ENCODE measurements around the gene TTC7B. TPM values are rescaled to one million over a fixed set of nuclear protein-coding genes. Genes with fewer than 3 reads are reported as not detected.

The TTC7B gene
- total and polyA plus RNA-seq, 2 donors (not counting 1 experiment from before 2014, with no cell fraction given) = 18.8 to 37.5 TPM

DNA sequence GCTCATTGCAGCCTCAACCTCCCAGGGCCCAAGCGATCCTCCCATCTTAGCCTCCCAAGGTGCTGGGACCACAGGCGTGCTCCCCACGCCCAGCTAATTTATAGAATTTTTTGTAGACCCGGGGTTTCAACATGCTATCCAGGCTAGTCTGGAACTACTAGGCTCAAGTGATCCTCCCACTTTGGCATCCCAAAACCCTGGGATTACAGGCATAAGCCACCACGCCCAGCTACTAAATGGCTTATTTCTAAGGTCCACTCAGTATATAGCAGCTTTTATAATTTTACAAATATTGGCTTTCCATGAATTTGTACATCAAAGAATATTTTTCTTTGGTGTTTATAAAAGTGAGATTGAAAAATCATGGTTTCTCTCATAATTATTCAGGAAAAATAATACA, 167.8 kb downstream of the TTC7B start:
- no peak for DNase-seq (ENCODE audit: low read depth in 2 of 2)
- Histone ChIP-seq H4K20me1 (ENCODE audit: control insufficient read depth, extremely low read depth, insufficient read depth, low read length) (no peaks in the 10 kb centered on the region), H3K79me2 (ENCODE audit: control insufficient read depth, insufficient read depth, low read length) (no peaks in the 10 kb centered on the region), H3K4me1 (ENCODE audit: control insufficient read depth, extremely low read depth, insufficient read depth, low read length) (no peaks in the 10 kb centered on the region), H3K36me3 (ENCODE audit: control insufficient read depth, insufficient read depth, low read length) (no peaks in the 10 kb centered on the region), H3K27ac (ENCODE audit: insufficient read depth, low read length) (no peak overlapping the region), H2AFZ (ENCODE audit: low read length) (no peak overlapping the region), H3K4me2 (ENCODE audit: extremely low read depth, insufficient read depth, low read length) (no peak overlapping the region), H3K4me3 (replicated peaks in 1 of 4; ENCODE audit: control extremely low read depth in 1 of 4, insufficient read depth in 1 of 4, low read depth in 3 of 4, low read length in 4 of 4) (no peak overlapping the region), H3K9me3 (ENCODE audit: control insufficient read depth, insufficient read depth, low read depth, low read length) (no peaks in the 10 kb centered on the region), H3K9ac (ENCODE audit: insufficient read depth, low read length) (no peak overlapping the region), H3K27me3 (ENCODE audit: control insufficient read depth, insufficient read depth, low read length) (no peaks in the 10 kb centered on the region)
- TF ChIP-seq EZH2 (IDR thresholded peaks at IDR 0.05; ENCODE audit: low read length, missing control alignments) (no peak), CTCF (conservative IDR thresholded peaks at IDR 0.05 in 1 of 2, IDR thresholded peaks at IDR 0.05 in 1 of 2; ENCODE audit: low read depth in 1 of 2, low read length in 2 of 2) (no peak)

- Histone ChIP-seq H3K79me2 (ENCODE audit: control insufficient read depth, insufficient read depth, low read length) (no peaks in the 10 kb centered on the region), H4K20me1 (ENCODE audit: control insufficient read depth, extremely low read depth, insufficient read depth, low read length) (no peaks in the 10 kb centered on the region), H3K4me3 (replicated peaks in 1 of 4; ENCODE audit: control extremely low read depth in 1 of 4, insufficient read depth in 1 of 4, low read depth in 3 of 4, low read length in 4 of 4) (no peak overlapping the region), H3K27ac (ENCODE audit: insufficient read depth, low read length) (no peak overlapping the region), H2AFZ (ENCODE audit: low read length) (no peak overlapping the region), H3K4me1 (ENCODE audit: control insufficient read depth, extremely low read depth, insufficient read depth, low read length) (no peaks in the 10 kb centered on the region), H3K9me3 (ENCODE audit: control insufficient read depth, insufficient read depth, low read depth, low read length) (no peaks in the 10 kb centered on the region), H3K36me3 (ENCODE audit: control insufficient read depth, insufficient read depth, low read length) (no peaks in the 10 kb centered on the region), H3K9ac (ENCODE audit: insufficient read depth, low read length) (no peak overlapping the region), H3K4me2 (ENCODE audit: extremely low read depth, insufficient read depth, low read length) (no peak overlapping the region), H3K27me3 (ENCODE audit: control insufficient read depth, insufficient read depth, low read length) (no peaks in the 10 kb centered on the region)
- TF ChIP-seq EZH2 (IDR thresholded peaks at IDR 0.05; ENCODE audit: low read length, missing control alignments) (no peak), CTCF (conservative IDR thresholded peaks at IDR 0.05 in 1 of 2, IDR thresholded peaks at IDR 0.05 in 1 of 2; ENCODE audit: low read depth in 1 of 2, low read length in 2 of 2) (no peak)
- no peak for DNase-seq (ENCODE audit: low read depth in 2 of 2)
Observed at GRCh38 chr14:90647473-90648005, 168.7 kb downstream of the TTC7B start.

- H3K27ac ChIP-seq (ENCODE audit: insufficient read depth, low read length) = no peak overlapping the region
Observed at GRCh38 chr14:90645842-90646443, 170.3 kb downstream of the TTC7B start.

More at GRCh38 chr14:90645842-90646443, 170.3 kb downstream of the TTC7B start:
- H3K4me2 ChIP-seq (ENCODE audit: extremely low read depth, insufficient read depth, low read length) = no peak overlapping the region
- peak in 1 of 2 donors; percentile 83 for DNase-seq (ENCODE audit: low read depth in 2 of 2)
- H4K20me1 ChIP-seq (ENCODE audit: control insufficient read depth, extremely low read depth, insufficient read depth, low read length) = no peaks in the 10 kb centered on the region
- no peak overlapping the region for H3K4me3 ChIP-seq (replicated peaks in 1 of 4; ENCODE audit: control extremely low read depth in 1 of 4, insufficient read depth in 1 of 4, low read depth in 3 of 4, low read length in 4 of 4)
- no peak overlapping the region for H2AFZ ChIP-seq (ENCODE audit: low read length)
- H3K9me3 ChIP-seq (ENCODE audit: control insufficient read depth, insufficient read depth, low read depth, low read length) = no peaks in the 10 kb centered on the region
- H3K36me3 ChIP-seq (ENCODE audit: control insufficient read depth, insufficient read depth, low read length) = no peaks in the 10 kb centered on the region
- no peaks in the 10 kb centered on the region for H3K79me2 ChIP-seq (ENCODE audit: control insufficient read depth, insufficient read depth, low read length)
- no peak for TF ChIP-seq CTCF (conservative IDR thresholded peaks at IDR 0.05 in 1 of 2, IDR thresholded peaks at IDR 0.05 in 1 of 2; ENCODE audit: low read depth in 1 of 2, low read length in 2 of 2)
- no peak for TF ChIP-seq EZH2 (IDR thresholded peaks at IDR 0.05; ENCODE audit: low read length, missing control alignments)
- no peaks in the 10 kb centered on the region for H3K27me3 ChIP-seq (ENCODE audit: control insufficient read depth, insufficient read depth, low read length)
- H3K4me1 ChIP-seq (ENCODE audit: control insufficient read depth, extremely low read depth, insufficient read depth, low read length) = no peaks in the 10 kb centered on the region
- no peak overlapping the region for H3K9ac ChIP-seq (ENCODE audit: insufficient read depth, low read length)

Data from fibroblast of lung (primary cell).